ENCODE measurements around the gene NUTM2A. TPM values are rescaled to one million over a fixed set of nuclear protein-coding genes. Genes with fewer than 3 reads are reported as not detected.
"Not testable (repeated sequence)": the region's sequence is repeated elsewhere in the genome, so short reads cannot be mapped to it uniquely, and the experiment has no call there.

Gene NUTM2A
- total and polyA plus RNA-seq, 8 donors: 0.45 to 7.0 (median 1.3) TPM; not detected in 1

DNA sequence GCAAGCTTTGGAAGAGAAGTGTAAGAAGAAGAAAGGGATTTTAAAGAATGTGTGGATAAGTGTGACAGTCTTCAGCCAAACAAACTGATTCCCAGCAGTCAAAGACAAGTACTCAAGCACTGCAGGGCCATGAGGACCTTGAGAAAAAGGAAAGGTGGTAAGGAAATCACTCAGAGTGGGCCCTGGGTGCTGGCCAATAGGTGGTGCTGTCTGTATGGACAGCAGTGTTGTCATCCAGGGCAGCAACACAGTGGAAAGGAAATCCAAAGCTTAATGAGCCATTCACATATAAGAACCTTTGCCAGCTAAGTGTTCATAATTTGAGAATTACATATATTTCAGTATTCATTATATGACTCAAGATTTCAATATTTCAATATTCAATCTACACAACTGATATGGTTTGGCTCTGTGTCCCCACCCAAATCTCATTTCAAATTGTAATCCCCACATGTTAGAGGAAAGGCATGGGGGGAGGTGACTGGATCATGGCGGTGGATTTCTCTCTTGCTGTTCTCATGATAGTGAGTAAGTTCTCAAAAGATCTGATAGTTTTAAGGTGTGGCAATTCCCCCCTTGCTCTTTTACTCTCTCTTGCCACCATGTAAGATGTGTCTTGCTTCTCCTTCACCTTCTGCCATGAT is 55.6 kb downstream of the NUTM2A start:
- H3K27me3 ChIP-seq; intact Hi-C loops (cut with DNase I; ENCODE audit: low total_unique reads); H3K4me1 ChIP-seq; H3K4me3 ChIP-seq; DNase-seq; H3K9me3 ChIP-seq; H3K27ac ChIP-seq; H3K36me3 ChIP-seq: not testable (repeated sequence)
- no CpG with 5 or more reads among the region's 1 CpG for WGBS, 5 donors

Other genes starting within 250 kb of the NUTM2A start
- gene FAM25A, start 205.2 kb upstream of the NUTM2A start, total RNA-seq: not detected
- 10 to 100 TPM in 1 of 3 donors, not detected in 2; 11.9 TPM for gene FAM25A, start 205.2 kb upstream of the NUTM2A start, polyA plus RNA-seq
- gene GLUD1, start 130.6 kb upstream of the NUTM2A start, total RNA-seq: 100 to 1,000 TPM in 2 of 5 donors, 10 to 100 TPM in 3; 56.2 to 260 (median 71.1) TPM
- 10 to 100 TPM; 50.6 to 76.8 (median 58.0) TPM for gene GLUD1, start 130.6 kb upstream of the NUTM2A start, polyA plus RNA-seq
- 10 to 100 TPM; 11.6 to 76.2 (median 39.1) TPM for gene SHLD2, start 130.2 kb upstream of the NUTM2A start, total RNA-seq
- gene SHLD2, start 130.2 kb upstream of the NUTM2A start, polyA plus RNA-seq: 10 to 100 TPM; 12.3 to 15.6 (median 13.4) TPM
- 1 to 10 TPM in 3 of 5 donors, under 1 TPM in 1, not detected in 1; under 0.01 to 2.0 (median 1.6) TPM for gene NUTM2D, start 132.3 kb downstream of the NUTM2A start, total RNA-seq
- gene NUTM2D, start 132.3 kb downstream of the NUTM2A start, polyA plus RNA-seq: 1 to 10 TPM; 1.2 to 9.2 (median 1.8) TPM

Data from stomach (tissue), 9 donors.